Measurements from ENCODE around the gene HMGXB3. TPM values are rescaled to one million over a fixed set of nuclear protein-coding genes. Genes with fewer than 3 reads are reported as not detected.

Gene HMGXB3
- total RNA-seq, 2 experiments from 2014 or later = 27.4 to 29.3 TPM

DNA sequence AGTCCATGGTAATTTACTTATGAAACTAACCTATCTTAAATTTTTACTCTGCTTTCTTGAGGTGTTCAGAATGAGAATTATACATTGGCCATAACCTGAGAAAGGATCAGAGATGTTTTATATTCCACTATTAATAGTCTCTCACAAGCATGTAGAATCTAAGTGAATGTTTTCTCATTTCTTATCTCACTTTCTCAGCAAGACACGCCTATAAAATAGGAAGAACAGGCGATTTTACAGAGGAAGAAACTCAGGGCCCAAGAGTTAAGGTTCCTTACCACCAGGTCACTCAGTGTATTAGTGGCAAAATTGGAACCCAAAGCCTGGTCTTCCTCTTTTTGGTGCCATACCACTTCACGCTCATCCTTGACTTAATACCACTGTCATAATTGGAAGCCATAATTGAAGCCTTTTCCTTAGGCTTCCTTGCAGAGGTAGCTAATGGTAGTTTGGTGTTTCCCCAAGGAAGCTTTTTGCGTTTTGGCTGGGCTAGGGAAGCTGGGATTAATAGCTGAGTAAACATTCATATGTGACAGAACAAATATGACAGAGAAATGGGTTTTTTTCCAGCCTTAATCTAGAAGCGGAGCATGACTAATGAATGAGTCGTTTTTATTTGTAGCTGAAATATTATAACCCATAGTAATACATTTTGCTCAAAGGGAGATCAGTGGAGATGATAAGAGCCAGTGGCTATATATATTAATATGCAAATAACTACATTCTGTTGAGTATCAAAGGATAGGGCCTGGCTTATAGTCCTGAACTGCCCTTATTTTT lies 16.9 kb downstream of the HMGXB3 start:
- H3K4me3 ChIP-seq (ENCODE audit: low read length) = no peak overlapping the region
- peaks cover 96% of the 10 kb centered on the region for H3K36me3 ChIP-seq (ENCODE audit: insufficient read depth, low read length)
- H3K9me3 ChIP-seq (ENCODE audit: control insufficient read depth in 1 of 2, insufficient read depth in 1 of 2, low read length in 2 of 2) = no peaks in the 10 kb centered on the region
- no peaks in the 10 kb centered on the region for H3K4me1 ChIP-seq (ENCODE audit: insufficient read depth, low read length)
- POLR2A ChIA-PET = no interaction called here
- no peaks in the 10 kb centered on the region for H3K9me3 Mint-ChIP-seq
- TF ChIP-seq, protein P1, sequence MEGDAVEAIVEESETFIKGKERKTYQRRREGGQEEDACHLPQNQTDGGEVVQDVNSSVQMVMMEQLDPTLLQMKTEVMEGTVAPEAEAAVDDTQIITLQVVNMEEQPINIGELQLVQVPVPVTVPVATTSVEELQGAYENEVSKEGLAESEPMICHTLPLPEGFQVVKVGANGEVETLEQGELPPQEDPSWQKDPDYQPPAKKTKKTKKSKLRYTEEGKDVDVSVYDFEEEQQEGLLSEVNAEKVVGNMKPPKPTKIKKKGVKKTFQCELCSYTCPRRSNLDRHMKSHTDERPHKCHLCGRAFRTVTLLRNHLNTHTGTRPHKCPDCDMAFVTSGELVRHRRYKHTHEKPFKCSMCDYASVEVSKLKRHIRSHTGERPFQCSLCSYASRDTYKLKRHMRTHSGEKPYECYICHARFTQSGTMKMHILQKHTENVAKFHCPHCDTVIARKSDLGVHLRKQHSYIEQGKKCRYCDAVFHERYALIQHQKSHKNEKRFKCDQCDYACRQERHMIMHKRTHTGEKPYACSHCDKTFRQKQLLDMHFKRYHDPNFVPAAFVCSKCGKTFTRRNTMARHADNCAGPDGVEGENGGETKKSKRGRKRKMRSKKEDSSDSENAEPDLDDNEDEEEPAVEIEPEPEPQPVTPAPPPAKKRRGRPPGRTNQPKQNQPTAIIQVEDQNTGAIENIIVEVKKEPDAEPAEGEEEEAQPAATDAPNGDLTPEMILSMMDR (IDR thresholded peaks at IDR 0.05) = no peak
- H3K4me1 Mint-ChIP-seq (ENCODE audit: low read depth) = no peaks in the 10 kb centered on the region
- no peak overlapping the region for H3K27ac ChIP-seq (ENCODE audit: low read depth in 1 of 2, low read length in 2 of 2)
- ATAC-seq (ENCODE audit: poor library complexity) (no peak), DNase-seq (no peak)
- no peaks in the 10 kb centered on the region for H3K27me3 Mint-ChIP-seq
- intact Hi-C loops (cut with DNase I, micrococcal nuclease) = no loop called here
- H3K27me3 ChIP-seq (ENCODE audit: control insufficient read depth in 1 of 2, insufficient read depth in 2 of 2, low read length in 2 of 2) = no peaks in the 10 kb centered on the region
- CTCF ChIA-PET = interaction anchor here (0.8 kb wide), 1 partner anchor 13 kb away, joined by 3 read pairs; no protein-coding TSS in a partner anchor
- peaks cover 100% of the 10 kb centered on the region for H3K36me3 Mint-ChIP-seq (ENCODE audit: low read depth)
- H3K27ac Mint-ChIP-seq = no peak overlapping the region
- no peak overlapping the region for H3K4me3 Mint-ChIP-seq

- intact Hi-C loops (cut with DNase I, micrococcal nuclease) = no loop called here
- H3K4me1 Mint-ChIP-seq (ENCODE audit: low read depth) = no peaks in the 10 kb centered on the region
- ChIA-PET CTCF (no interaction called here), POLR2A (no interaction called here)
- ATAC-seq (ENCODE audit: poor library complexity) = no peak
- no peak overlapping the region for H3K27ac ChIP-seq (ENCODE audit: low read depth in 1 of 2, low read length in 2 of 2)
- peaks cover 96% of the 10 kb centered on the region for H3K36me3 ChIP-seq (ENCODE audit: insufficient read depth, low read length)
- no peaks in the 10 kb centered on the region for H3K27me3 ChIP-seq (ENCODE audit: control insufficient read depth in 1 of 2, insufficient read depth in 2 of 2, low read length in 2 of 2)
- H3K4me1 ChIP-seq (ENCODE audit: insufficient read depth, low read length) = no peaks in the 10 kb centered on the region
- no peaks in the 10 kb centered on the region for H3K9me3 Mint-ChIP-seq
- TF ChIP-seq, protein P1 (IDR thresholded peaks at IDR 0.05) = no peak
- H3K9me3 ChIP-seq (ENCODE audit: control insufficient read depth in 1 of 2, insufficient read depth in 1 of 2, low read length in 2 of 2) = no peaks in the 10 kb centered on the region
- no peak for DNase-seq
- peaks cover 100% of the 10 kb centered on the region for H3K36me3 Mint-ChIP-seq (ENCODE audit: low read depth)
- H3K4me3 Mint-ChIP-seq = no peak overlapping the region
- no peak overlapping the region for H3K4me3 ChIP-seq (ENCODE audit: low read length)
- peak overlapping the region; percentile 17 for H3K27ac Mint-ChIP-seq
- no peaks in the 10 kb centered on the region for H3K27me3 Mint-ChIP-seq
These were observed 19.7 kb downstream of the HMGXB3 start for GRCh38 chr5:150020249-150020648.

- no peaks in the 10 kb centered on the region for H3K27me3 Mint-ChIP-seq
- H3K9me3 Mint-ChIP-seq = no peaks in the 10 kb centered on the region
- H3K4me3 Mint-ChIP-seq = no peak overlapping the region
- Histone ChIP-seq H3K36me3 (ENCODE audit: insufficient read depth, low read length) (peaks cover 94% of the 10 kb centered on the region), H3K9me3 (ENCODE audit: control insufficient read depth in 1 of 2, insufficient read depth in 1 of 2, low read length in 2 of 2) (no peaks in the 10 kb centered on the region), H3K27me3 (ENCODE audit: control insufficient read depth in 1 of 2, insufficient read depth in 2 of 2, low read length in 2 of 2) (no peaks in the 10 kb centered on the region), H3K4me1 (ENCODE audit: insufficient read depth, low read length) (no peaks in the 10 kb centered on the region), H3K4me3 (ENCODE audit: low read length) (no peak overlapping the region), H3K27ac (ENCODE audit: low read depth in 1 of 2, low read length in 2 of 2) (no peak overlapping the region)
- TF ChIP-seq, protein P1 (IDR thresholded peaks at IDR 0.05) = no peak
- peaks cover 100% of the 10 kb centered on the region for H3K36me3 Mint-ChIP-seq (ENCODE audit: low read depth)
- no peak for ATAC-seq (ENCODE audit: poor library complexity)
- DNase-seq = no peak
- intact Hi-C loops (cut with DNase I, micrococcal nuclease) = no loop called here
- H3K4me1 Mint-ChIP-seq (ENCODE audit: low read depth) = no peaks in the 10 kb centered on the region
- no peak overlapping the region for H3K27ac Mint-ChIP-seq
- ChIA-PET POLR2A (no interaction called here), CTCF (interaction anchor here (0.6 kb wide), 1 partner anchor 107 kb away, joined by 3 read pairs; no protein-coding TSS in a partner anchor)
These were observed 21.1 kb downstream of the HMGXB3 start for GRCh38 chr5:150021491-150022157.

All from CD4-positive, alpha-beta T cell (primary cell).